Prostate gland (tissue), 2 donors: ENCODE results near the gene RNF113B. TPM values are rescaled to one million over a fixed set of nuclear protein-coding genes. Genes with fewer than 3 reads are reported as not detected.

Source experiments
- DNase-seq: peaks from one replicate; pipeline ENCODE4 v3.0.0-alpha.2; 2019; ENCODE audit warnings: low spot score
- H3K27ac ChIP-seq, 2 donors: fragments of 200-600 bp; sonication (generic); 2 replicates each; pipeline ENCODE4 v1.5.1; 2017 to 2019
- H3K27me3 ChIP-seq: fragments of 200-600 bp; sonication (generic); replicated peaks from 2 replicates; pipeline ENCODE4 v1.5.1; 2019; ENCODE audit not compliant: insufficient read depth
- H3K36me3 ChIP-seq, 2 donors: fragments of 200-600 bp; sonication (generic); 1 replicate in 1 of 2; 2 replicates in 1 of 2; pipeline versions ENCODE4 v1.5.1 to v1.8.1; 2017 to 2019
- H3K4me1 ChIP-seq: fragments of 200-600 bp; sonication (generic); replicated peaks from 2 replicates; pipeline ENCODE4 v1.5.1; 2019
- H3K4me3 ChIP-seq, 2 donors: fragments of 200-600 bp; sonication (generic); 2 replicates each; pipeline ENCODE4 v1.5.1; 2017 to 2019
- H3K9me3 ChIP-seq: fragments of 200-600 bp; sonication (generic); 2 replicates; pipeline ENCODE4 v1.5.1; 2017
- CTCF ChIP-seq, 4 experiments: fragments of 200-600 bp in 2 of 4; fragments of 450-650 bp in 2 of 4; sonication (generic) in 2 of 4; IDR thresholded peaks; 1 replicate in 3 of 4; 2 replicates in 1 of 4; pipeline ENCODE4 v1.5.1; 2016 to 2019; ENCODE audit warnings: antibody characterized with exemption in 4 of 4, mild to moderate bottlenecking in 2 of 4, moderate library complexity in 2 of 4
- POLR2A ChIP-seq: fragments of 450-650 bp; IDR thresholded peaks from one replicate; pipeline ENCODE4 v1.6.1; 2016; ENCODE audit warnings: antibody characterized with exemption, mild to moderate bottlenecking
- POLR2AphosphoS5 ChIP-seq: sonication (generic); formaldehyde crosslinking; IDR thresholded peaks from one replicate; pipeline ENCODE4 v1.6.1; 2017; ENCODE audit warnings: antibody characterized with exemption
- WGBS: methylation state at CpG from one replicate; pipeline ENCODE4 v1.1.5; 2018; 5-methylcytosine and 5-hydroxymethylcytosine counted together
- intact Hi-C: fragments of 100-400 bp; cut with DNase I; formaldehyde crosslinking; loops from one replicate; pipeline ENCODE4 v1.14.2; 2022
- total RNA-seq, 2 donors: library from RNA; depleted of rRNA; stranded (reverse); fragments of >200 nt; gene quantifications; one replicate each; pipeline ENCODE4 v1.1.0, GENCODE V29; 2016

RNF113B gene
- total RNA-seq, 2 donors from 2014 or later: 11.2 TPM; not detected in 1

- Histone ChIP-seq H3K27me3 (no peaks in the 10 kb centered on the region), H3K4me3 (no peak overlapping the region), H3K27ac (no peak overlapping the region), H3K36me3 (no peaks in the 10 kb centered on the region), H3K4me1 (peaks cover 3% of the 10 kb centered on the region), H3K9me3 (no peaks in the 10 kb centered on the region)
- 86% methylated on average over 11 of the region's 11 CpGs for WGBS
- no peak for TF ChIP-seq POLR2A
- TF ChIP-seq CTCF (IDR thresholded peaks at IDR 0.05): no peak
- TF ChIP-seq POLR2AphosphoS5: no peak
- no peak for DNase-seq
- intact Hi-C loops: no loop called here
Observed at GRCh38 chr13:98190889-98191444, 13.9 kb upstream of the RNF113B start.

GRCh38 chr13:98189841-98190505 lies 12.9 kb upstream of the RNF113B start:
- 16% methylated on average over 4 of the region's 4 CpGs for WGBS
- Histone ChIP-seq H3K27ac (no peak overlapping the region), H3K9me3 (no peaks in the 10 kb centered on the region), H3K4me3 (no peak overlapping the region), H3K27me3 (no peaks in the 10 kb centered on the region), H3K4me1 (no peaks in the 10 kb centered on the region), H3K36me3 (no peaks in the 10 kb centered on the region)
- TF ChIP-seq POLR2AphosphoS5 (no peak), CTCF (IDR thresholded peaks at IDR 0.05) (peak in 1 of 4 experiments; percentile 5), POLR2A (no peak)
- DNase-seq: no peak
- intact Hi-C loops: no loop called here

- Histone ChIP-seq H3K27me3 (no peaks in the 10 kb centered on the region), H3K9me3 (no peaks in the 10 kb centered on the region), H3K36me3 (no peaks in the 10 kb centered on the region), H3K4me3 (no peak overlapping the region), H3K27ac (no peak overlapping the region), H3K4me1 (no peaks in the 10 kb centered on the region)
- intact Hi-C loops: no loop called here
- no peak for DNase-seq
- TF ChIP-seq POLR2A: no peak
- no peak for TF ChIP-seq POLR2AphosphoS5
- no peak for TF ChIP-seq CTCF (IDR thresholded peaks at IDR 0.05)
- WGBS: 89% methylated on average over 11 of the region's 14 CpGs
Observed at GRCh38 chr13:98188544-98189166, 11.6 kb upstream of the RNF113B start.

- no peaks in the 10 kb centered on the region for H3K27me3 ChIP-seq
- no peak for DNase-seq
- TF ChIP-seq POLR2AphosphoS5 (no peak), CTCF (IDR thresholded peaks at IDR 0.05) (no peak), POLR2A (no peak)
- no peak overlapping the region for H3K4me3 ChIP-seq
- no peaks in the 10 kb centered on the region for H3K36me3 ChIP-seq
- no peaks in the 10 kb centered on the region for H3K4me1 ChIP-seq
- intact Hi-C loops: no loop called here
- H3K27ac ChIP-seq: peak overlapping the region in 1 of 2 donors; percentile 9
- 82% methylated on average over 7 of the region's 7 CpGs for WGBS
- H3K9me3 ChIP-seq: no peaks in the 10 kb centered on the region
Observed at GRCh38 chr13:98187965-98188261, 10.8 kb upstream of the RNF113B start.
